K562 (cell line): ENCODE results near the gene H3-3A. TPM values are rescaled to one million over a fixed set of nuclear protein-coding genes. Genes with fewer than 3 reads are reported as not detected.

Source experiments
- ARHGAP35 ChIP-seq: fragments of 450-650 bp; IDR thresholded peaks from 2 replicates; pipeline ENCODE4 v1.6.1; 2018; ENCODE audit not compliant: partially characterized antibody
- DDX20 ChIP-seq: fragments of 450-650 bp; IDR thresholded peaks from 2 replicates; pipeline ENCODE4 v1.6.1; 2016; ENCODE audit warnings: missing genetic modification characterization, low read depth, mild to moderate bottlenecking, missing compliant biosample characterization, moderate library complexity
- ETS2 ChIP-seq: IDR thresholded peaks from 2 replicates; pipeline ENCODE4 v1.6.1; 2016; ENCODE audit warnings: borderline replicate concordance, missing genetic modification characterization, mild to moderate bottlenecking, moderate library complexity, missing compliant biosample characterization; ENCODE audit not compliant: poor library complexity, severe bottlenecking
- FOXJ3 ChIP-seq: sonication (generic); formaldehyde crosslinking; IDR thresholded peaks from 2 replicates; pipeline ENCODE4 v1.4.0; 2020; ENCODE audit warnings: mild to moderate bottlenecking, missing genetic modification reagents
- GABPA ChIP-seq: fragments of 200-800 bp; sonication (Bioruptor generic); conservative IDR thresholded peaks from 2 replicates; pipeline ENCODE4 v1.6.1; 2016; ENCODE audit warnings: low read depth, missing genetic modification characterization, missing compliant biosample characterization
- LCOR ChIP-seq: sonication (generic); formaldehyde crosslinking; IDR thresholded peaks from 2 replicates; pipeline ENCODE4 v1.8.0; 2022; ENCODE audit warnings: mild to moderate bottlenecking, missing genetic modification reagents
- MTF1 ChIP-seq: fragments of 250-450 bp; sonication (Bioruptor Pico); IDR thresholded peaks from 2 replicates; pipeline ENCODE4 v1.9.0; 2021; ENCODE audit warnings: moderate library complexity, mild to moderate bottlenecking, inconsistent platforms, borderline replicate concordance
- NR2C1 ChIP-seq, 2 experiments: fragments of 450-650 bp; IDR thresholded peaks; 2 replicates each; pipeline ENCODE4 v1.6.1; 2017; ENCODE audit warnings: mild to moderate bottlenecking in 2 of 2, antibody characterized with exemption in 1 of 2, inconsistent platforms in 1 of 2, missing compliant biosample characterization in 1 of 2, missing genetic modification characterization in 1 of 2
- RNF2 ChIP-seq: sonication (generic); IDR thresholded peaks from 2 replicates; pipeline ENCODE4 v1.6.1; 2016
- SIX5 ChIP-seq, 2 experiments: IDR thresholded peaks; 2 replicates each; pipeline ENCODE4 v1.6.1; 2011; ENCODE audit warnings: low read length in 2 of 2, borderline replicate concordance in 1 of 2, low read depth in 1 of 2, mild to moderate bottlenecking in 1 of 2, moderate library complexity in 1 of 2; ENCODE audit not compliant: insufficient read depth in 1 of 2
- ZBTB7A ChIP-seq: IDR thresholded peaks from 2 replicates; pipeline ENCODE4 v1.6.1; 2011; ENCODE audit warnings: low read depth, mild to moderate bottlenecking, low read length, moderate library complexity, borderline replicate concordance; ENCODE audit not compliant: control insufficient read depth
- ZNF668 ChIP-seq: fragments of 250-450 bp; sonication (Bioruptor Pico); IDR thresholded peaks from 2 replicates; pipeline ENCODE4 v1.8.0; 2022; ENCODE audit warnings: mild to moderate bottlenecking, inconsistent platforms
- polyA plus RNA-seq, 8 experiments: library from polyadenylated mRNA; depleted of rRNA in 4 of 8; stranded (reverse) in 5 of 8; unstranded in 3 of 8; fragments of >200 nt; fragmentation: Nextera tagmentation in 2 of 8; fragmentation: Illumina TruSeq in 1 of 8; extraction: Ambion mirVana in 2 of 8; extraction: Trizol in 1 of 8; gene quantifications; 2 replicates each; pipeline versions ENCODE4 v1.2.1 to v1.2.3, GENCODE V29; 2011 to 2014; ENCODE audit warnings: inconsistent platforms in 1 of 8, missing spikeins in 1 of 8
- total RNA-seq, 7 experiments: library from RNA; depleted of rRNA in 6 of 7; stranded (reverse); fragments of >200 nt in 6 of 7; fragmentation: Illumina TruSeq in 2 of 7; extraction: Trizol in 2 of 7; gene quantifications; 2 replicates each; pipeline versions ENCODE4 v1.2.1 to v1.2.3, GENCODE V29; 2011 to 2021; ENCODE audit warnings: low replicate concordance in 1 of 7
- TF ChIP-seq, protein P1 (sequence below), 2 experiments: fragments of 450-650 bp; formaldehyde crosslinking in 1 of 2; IDR thresholded peaks; 2 replicates each; pipeline versions ENCODE4 v1.4.0 to v1.6.1; 2014 to 2020; ENCODE audit warnings: mild to moderate bottlenecking in 2 of 2, borderline replicate concordance in 1 of 2, low read depth in 1 of 2
- TF ChIP-seq, protein P2 (sequence below): sonication (generic); formaldehyde crosslinking; IDR thresholded peaks from 2 replicates; pipeline ENCODE4 v1.8.1; 2022; ENCODE audit warnings: missing genetic modification reagents
- TF ChIP-seq, protein P3 (sequence below): fragments of 450-650 bp; IDR thresholded peaks from 2 replicates; pipeline ENCODE4 v1.6.1; 2018; ENCODE audit warnings: mild to moderate bottlenecking, low read depth; ENCODE audit not compliant: partially characterized antibody

H3-3A gene
- total and polyA plus RNA-seq, 9 of the 15 experiments (the other 6 are each of a cell fraction or from before 2014, with no cell fraction given) = 426 to 1,083 (median 591) TPM

DNA sequence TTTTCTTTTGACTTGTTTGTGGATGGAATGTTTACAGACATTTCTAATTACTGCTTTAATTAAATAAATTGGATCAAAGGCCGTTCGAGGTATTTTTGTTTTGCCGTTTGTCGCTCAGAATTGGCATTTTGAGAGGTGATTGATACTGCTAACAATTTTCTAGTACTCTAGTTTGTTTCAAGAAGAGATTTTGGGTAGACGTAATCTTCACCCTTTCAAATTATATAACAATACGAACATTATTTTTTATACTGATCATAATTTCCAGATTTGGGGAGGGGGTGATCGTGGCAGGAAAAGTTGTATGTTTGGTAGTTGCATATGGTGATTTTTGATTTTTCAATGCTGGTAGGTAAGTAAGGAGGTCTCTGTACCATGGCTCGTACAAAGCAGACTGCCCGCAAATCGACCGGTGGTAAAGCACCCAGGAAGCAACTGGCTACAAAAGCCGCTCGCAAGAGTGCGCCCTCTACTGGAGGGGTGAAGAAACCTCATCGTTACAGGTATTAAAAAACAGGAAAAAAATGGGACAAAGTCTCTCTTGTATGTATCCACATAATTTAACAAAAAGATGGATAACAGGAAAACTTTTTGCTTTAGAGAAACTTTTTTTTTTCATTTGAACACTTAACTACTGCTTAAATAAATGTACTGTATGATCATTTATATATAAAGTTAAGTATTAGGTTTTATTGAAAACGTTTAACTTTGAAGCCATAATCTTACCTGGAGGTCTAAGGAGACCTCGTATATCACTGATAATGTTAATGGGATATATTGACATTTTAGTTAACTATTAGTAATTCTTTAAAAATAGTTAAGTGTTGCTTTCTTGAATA, 1.7 kb downstream of the H3-3A start (continued):
- TF ChIP-seq LCOR (no peak), FOXJ3 (CRISPR knock-in tag) (no peak), ZBTB7A (no peak), NR2C1 (IDR thresholded peaks at IDR 0.05) (no peak), NR2C1 (tag; IDR thresholded peaks at IDR 0.05) (no peak), RNF2 (no peak), ETS2 (tag) (no peak), ZNF668 (CRISPR knock-in tag) (no peak), SIX5 (IDR thresholded peaks at IDR 0.05; ENCODE audit: borderline replicate concordance in 1 of 2, insufficient read depth in 1 of 2, low read depth in 1 of 2, low read length in 2 of 2) (no peak), MTF1 (CRISPR knock-in tag) (no peak), DDX20 (no peak), ARHGAP35 (no peak), GABPA (0 out of 2 replicates have a peak, but pooled peaks have one; percentile 24)
- TF ChIP-seq, protein P1, sequence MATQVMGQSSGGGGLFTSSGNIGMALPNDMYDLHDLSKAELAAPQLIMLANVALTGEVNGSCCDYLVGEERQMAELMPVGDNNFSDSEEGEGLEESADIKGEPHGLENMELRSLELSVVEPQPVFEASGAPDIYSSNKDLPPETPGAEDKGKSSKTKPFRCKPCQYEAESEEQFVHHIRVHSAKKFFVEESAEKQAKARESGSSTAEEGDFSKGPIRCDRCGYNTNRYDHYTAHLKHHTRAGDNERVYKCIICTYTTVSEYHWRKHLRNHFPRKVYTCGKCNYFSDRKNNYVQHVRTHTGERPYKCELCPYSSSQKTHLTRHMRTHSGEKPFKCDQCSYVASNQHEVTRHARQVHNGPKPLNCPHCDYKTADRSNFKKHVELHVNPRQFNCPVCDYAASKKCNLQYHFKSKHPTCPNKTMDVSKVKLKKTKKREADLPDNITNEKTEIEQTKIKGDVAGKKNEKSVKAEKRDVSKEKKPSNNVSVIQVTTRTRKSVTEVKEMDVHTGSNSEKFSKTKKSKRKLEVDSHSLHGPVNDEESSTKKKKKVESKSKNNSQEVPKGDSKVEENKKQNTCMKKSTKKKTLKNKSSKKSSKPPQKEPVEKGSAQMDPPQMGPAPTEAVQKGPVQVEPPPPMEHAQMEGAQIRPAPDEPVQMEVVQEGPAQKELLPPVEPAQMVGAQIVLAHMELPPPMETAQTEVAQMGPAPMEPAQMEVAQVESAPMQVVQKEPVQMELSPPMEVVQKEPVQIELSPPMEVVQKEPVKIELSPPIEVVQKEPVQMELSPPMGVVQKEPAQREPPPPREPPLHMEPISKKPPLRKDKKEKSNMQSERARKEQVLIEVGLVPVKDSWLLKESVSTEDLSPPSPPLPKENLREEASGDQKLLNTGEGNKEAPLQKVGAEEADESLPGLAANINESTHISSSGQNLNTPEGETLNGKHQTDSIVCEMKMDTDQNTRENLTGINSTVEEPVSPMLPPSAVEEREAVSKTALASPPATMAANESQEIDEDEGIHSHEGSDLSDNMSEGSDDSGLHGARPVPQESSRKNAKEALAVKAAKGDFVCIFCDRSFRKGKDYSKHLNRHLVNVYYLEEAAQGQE (IDR thresholded peaks at IDR 0.05; ENCODE audit: borderline replicate concordance) = peak; percentile 60; the same call in 1 of the 2 replicates
- TF ChIP-seq, protein P1 (CRISPR knock-in tag; IDR thresholded peaks at IDR 0.05; ENCODE audit: low read depth) = no peak
- TF ChIP-seq, protein P2, sequence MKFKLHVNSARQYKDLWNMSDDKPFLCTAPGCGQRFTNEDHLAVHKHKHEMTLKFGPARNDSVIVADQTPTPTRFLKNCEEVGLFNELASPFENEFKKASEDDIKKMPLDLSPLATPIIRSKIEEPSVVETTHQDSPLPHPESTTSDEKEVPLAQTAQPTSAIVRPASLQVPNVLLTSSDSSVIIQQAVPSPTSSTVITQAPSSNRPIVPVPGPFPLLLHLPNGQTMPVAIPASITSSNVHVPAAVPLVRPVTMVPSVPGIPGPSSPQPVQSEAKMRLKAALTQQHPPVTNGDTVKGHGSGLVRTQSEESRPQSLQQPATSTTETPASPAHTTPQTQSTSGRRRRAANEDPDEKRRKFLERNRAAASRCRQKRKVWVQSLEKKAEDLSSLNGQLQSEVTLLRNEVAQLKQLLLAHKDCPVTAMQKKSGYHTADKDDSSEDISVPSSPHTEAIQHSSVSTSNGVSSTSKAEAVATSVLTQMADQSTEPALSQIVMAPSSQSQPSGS (CRISPR knock-in tag) = no peak
- TF ChIP-seq, protein P3, sequence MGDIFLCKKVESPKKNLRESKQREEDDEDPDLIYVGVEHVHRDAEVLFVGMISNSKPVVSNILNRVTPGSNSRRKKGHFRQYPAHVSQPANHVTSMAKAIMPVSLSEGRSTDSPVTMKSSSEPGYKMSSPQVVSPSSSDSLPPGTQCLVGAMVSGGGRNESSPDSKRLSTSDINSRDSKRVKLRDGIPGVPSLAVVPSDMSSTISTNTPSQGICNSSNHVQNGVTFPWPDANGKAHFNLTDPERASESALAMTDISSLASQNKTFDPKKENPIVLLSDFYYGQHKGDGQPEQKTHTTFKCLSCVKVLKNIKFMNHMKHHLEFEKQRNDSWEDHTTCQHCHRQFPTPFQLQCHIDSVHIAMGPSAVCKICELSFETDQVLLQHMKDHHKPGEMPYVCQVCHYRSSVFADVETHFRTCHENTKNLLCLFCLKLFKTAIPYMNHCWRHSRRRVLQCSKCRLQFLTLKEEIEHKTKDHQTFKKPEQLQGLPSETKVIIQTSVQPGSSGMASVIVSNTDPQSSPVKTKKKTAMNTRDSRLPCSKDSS = no peak
